ENCODE results near the gene UGT1A3.

GRCh38 chr2:233690444-233690843 lies 38.4 kb upstream of the UGT1A3 start:
- TF ChIP-seq NR2F2 (IDR thresholded peaks at IDR 0.05) (no peak), GABPA (IDR thresholded peaks at IDR 0.05 in 1 of 2, conservative IDR thresholded peaks at IDR 0.05 in 1 of 2) (no peak), REST (IDR thresholded peaks at IDR 0.05) (no peak), FOXA1 (IDR thresholded peaks at IDR 0.05) (no peak), RXRA (IDR thresholded peaks at IDR 0.05) (no peak), MAX (IDR thresholded peaks at IDR 0.05) (no peak), EGR1 (IDR thresholded peaks at IDR 0.05; ENCODE audit: low read depth in 2 of 2) (no peak), TAF1 (conservative IDR thresholded peaks at IDR 0.05) (no peak), HNF4G (IDR thresholded peaks at IDR 0.05) (no peak)
- TF ChIP-seq, protein P1, sequence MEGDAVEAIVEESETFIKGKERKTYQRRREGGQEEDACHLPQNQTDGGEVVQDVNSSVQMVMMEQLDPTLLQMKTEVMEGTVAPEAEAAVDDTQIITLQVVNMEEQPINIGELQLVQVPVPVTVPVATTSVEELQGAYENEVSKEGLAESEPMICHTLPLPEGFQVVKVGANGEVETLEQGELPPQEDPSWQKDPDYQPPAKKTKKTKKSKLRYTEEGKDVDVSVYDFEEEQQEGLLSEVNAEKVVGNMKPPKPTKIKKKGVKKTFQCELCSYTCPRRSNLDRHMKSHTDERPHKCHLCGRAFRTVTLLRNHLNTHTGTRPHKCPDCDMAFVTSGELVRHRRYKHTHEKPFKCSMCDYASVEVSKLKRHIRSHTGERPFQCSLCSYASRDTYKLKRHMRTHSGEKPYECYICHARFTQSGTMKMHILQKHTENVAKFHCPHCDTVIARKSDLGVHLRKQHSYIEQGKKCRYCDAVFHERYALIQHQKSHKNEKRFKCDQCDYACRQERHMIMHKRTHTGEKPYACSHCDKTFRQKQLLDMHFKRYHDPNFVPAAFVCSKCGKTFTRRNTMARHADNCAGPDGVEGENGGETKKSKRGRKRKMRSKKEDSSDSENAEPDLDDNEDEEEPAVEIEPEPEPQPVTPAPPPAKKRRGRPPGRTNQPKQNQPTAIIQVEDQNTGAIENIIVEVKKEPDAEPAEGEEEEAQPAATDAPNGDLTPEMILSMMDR (IDR thresholded peaks at IDR 0.05; ENCODE audit: low read depth, low read length, missing input control) = no peak

All from liver (tissue), 3 donors.